GM20000 (cell line): ENCODE measurements around the gene TCF12.

ENCODE experiments used
- DNase-seq: peaks from one replicate; pipeline ENCODE4 v3.0.0; 2012; ENCODE audit warnings: low spot score
- CTCF ChIP-seq: IDR thresholded peaks from 2 replicates; pipeline ENCODE4 v1.5.1; 2012; ENCODE audit warnings: mild to moderate bottlenecking, control low read depth; ENCODE audit errors: extremely low read depth, missing control alignments

Gene TCF12

GRCh38 chr15:57035664-57036063, 117.2 kb downstream of the TCF12 start:
- TF ChIP-seq CTCF: no peak

GRCh38 chr15:57036352-57036751, 117.9 kb downstream of the TCF12 start:
- no peak for DNase-seq
- TF ChIP-seq CTCF: no peak

More at GRCh38 chr15:57035664-57036063, 117.2 kb downstream of the TCF12 start:
- DNase-seq: no peak

- no peak for TF ChIP-seq CTCF
- peak; percentile 7 for DNase-seq
These were observed 119.1 kb downstream of the TCF12 start for GRCh38 chr15:57037548-57037947.

- no peak for TF ChIP-seq CTCF
- no peak for DNase-seq
These were observed 119.6 kb downstream of the TCF12 start for GRCh38 chr15:57038040-57038439.

- no peak for DNase-seq
- TF ChIP-seq CTCF: no peak
These were observed 120.1 kb downstream of the TCF12 start for GRCh38 chr15:57038496-57038895.

GRCh38 chr15:57041416-57041815, 123.0 kb downstream of the TCF12 start:
- TF ChIP-seq CTCF: no peak
- DNase-seq: no peak

- TF ChIP-seq CTCF: no peak
- DNase-seq: no peak
These were observed 125.7 kb downstream of the TCF12 start for GRCh38 chr15:57044072-57044702.
